ENCODE data around the gene SRPK1. TPM values are rescaled to one million over a fixed set of nuclear protein-coding genes. Genes with fewer than 3 reads are reported as not detected.

Gene SRPK1
- total and polyA plus RNA-seq, 4 donors = 9.6 to 78.9 (median 23.6) TPM

GRCh38 chr6:35801148-35801547 lies 119.8 kb downstream of the SRPK1 start:
- 59 to 81% methylated on average over 3 of the region's 3 CpGs for WGBS, 2 donors
- H3K36me3 ChIP-seq (ENCODE audit: control insufficient read depth in 4 of 4, insufficient read depth in 4 of 4, low read length in 4 of 4) = no peaks in the 10 kb centered on the region
- no peak overlapping the region for H3K4me3 ChIP-seq
- no peaks in the 10 kb centered on the region for H3K4me1 ChIP-seq (ENCODE audit: control insufficient read depth in 5 of 5, insufficient read depth in 5 of 5, low read length in 5 of 5)
- H3K27me3 ChIP-seq (ENCODE audit: control insufficient read depth in 3 of 3, insufficient read depth in 3 of 3, low read length in 2 of 3) = peaks cover 0 to 3% (median 0%) of the 10 kb centered on the region in 3 donors
- ATAC-seq (ENCODE audit: insufficient read depth, low FRiP score) (no peak), DNase-seq (no peak)
- no peak for TF ChIP-seq CTCF (IDR thresholded peaks at IDR 0.05; ENCODE audit: control extremely low read depth, extremely low read depth)
- no peak overlapping the region for H3K9ac ChIP-seq (ENCODE audit: insufficient read depth in 1 of 2, low read length in 2 of 2)
- no peaks in the 10 kb centered on the region for H3K9me3 ChIP-seq (ENCODE audit: control insufficient read depth in 4 of 4, insufficient read depth in 3 of 4, low read length in 3 of 4)
- H3K27ac ChIP-seq (ENCODE audit: low read depth in 1 of 2, low read length in 1 of 2) = no peak overlapping the region

DNA sequence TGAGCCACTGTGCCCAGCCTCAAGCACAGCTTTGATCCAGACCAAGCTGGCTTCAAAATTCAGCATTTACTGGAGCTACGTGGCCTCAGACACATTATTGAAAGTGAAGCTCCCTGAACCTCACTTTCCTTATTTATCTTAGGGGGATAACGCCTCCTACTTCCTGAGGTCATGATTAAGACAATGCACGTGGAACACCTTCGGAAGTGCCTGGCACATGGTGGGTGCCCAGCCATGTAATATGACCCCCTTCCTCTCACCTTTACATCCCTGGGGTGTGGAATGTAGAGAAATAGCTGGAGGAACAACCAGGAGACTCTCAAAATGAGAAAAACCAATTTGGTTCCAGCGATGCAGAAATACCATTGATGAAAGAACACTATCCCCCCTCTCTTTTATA lies 122.2 kb downstream of the SRPK1 start:
- Histone ChIP-seq H3K27ac (ENCODE audit: low read depth in 1 of 2, low read length in 1 of 2) (no peak overlapping the region), H3K4me3 (no peak overlapping the region), H3K9ac (ENCODE audit: insufficient read depth in 1 of 2, low read length in 2 of 2) (no peak overlapping the region), H3K27me3 (ENCODE audit: control insufficient read depth in 3 of 3, insufficient read depth in 3 of 3, low read length in 2 of 3) (no peaks in the 10 kb centered on the region), H3K36me3 (ENCODE audit: control insufficient read depth in 4 of 4, insufficient read depth in 4 of 4, low read length in 4 of 4) (no peaks in the 10 kb centered on the region), H3K4me1 (ENCODE audit: control insufficient read depth in 5 of 5, insufficient read depth in 5 of 5, low read length in 5 of 5) (no peaks in the 10 kb centered on the region), H3K9me3 (ENCODE audit: control insufficient read depth in 4 of 4, insufficient read depth in 3 of 4, low read length in 3 of 4) (no peaks in the 10 kb centered on the region)
- DNase-seq (no peak), ATAC-seq (ENCODE audit: insufficient read depth, low FRiP score) (no peak)
- 67 to 85% methylated on average over 5 of the region's 5 CpGs for WGBS, 2 donors
- no peak for TF ChIP-seq CTCF (IDR thresholded peaks at IDR 0.05; ENCODE audit: control extremely low read depth, extremely low read depth)

DNA sequence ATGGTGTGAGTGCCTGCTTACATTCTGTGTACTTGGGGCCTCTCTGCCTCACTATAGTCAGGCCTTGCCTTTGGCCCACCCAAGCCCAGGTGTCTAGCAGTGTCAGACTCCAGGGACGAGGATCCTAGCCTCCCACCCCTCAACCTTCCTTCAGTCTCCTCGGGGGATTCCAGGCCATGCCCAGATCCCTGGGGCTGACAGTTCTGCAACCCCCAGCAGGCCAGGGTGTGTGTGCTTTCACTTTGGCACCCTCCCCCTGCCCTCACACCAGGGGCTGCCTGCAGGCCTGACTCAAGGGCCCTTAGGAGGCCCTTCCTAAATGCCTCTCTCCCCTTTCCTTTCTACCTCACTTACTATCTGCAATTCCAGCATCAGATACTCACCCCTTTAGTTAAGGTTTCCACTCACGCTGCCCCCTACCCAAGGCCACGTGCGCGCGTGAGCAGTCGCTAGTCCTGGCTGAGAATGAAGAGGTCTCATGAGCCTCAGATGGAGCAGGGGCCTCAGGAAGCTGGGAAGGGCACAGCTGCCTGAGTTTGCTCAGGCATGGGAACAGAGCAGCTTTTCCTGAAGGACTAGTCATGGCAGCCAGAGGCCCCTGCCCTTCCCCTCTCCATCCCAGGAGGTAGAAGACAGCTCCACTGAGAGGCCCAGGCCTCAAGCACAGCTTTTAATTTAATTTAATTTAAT lies 122.9 kb downstream of the SRPK1 start:
- Histone ChIP-seq H3K9ac (ENCODE audit: insufficient read depth in 1 of 2, low read length in 2 of 2) (no peak overlapping the region), H3K9me3 (ENCODE audit: control insufficient read depth in 4 of 4, insufficient read depth in 3 of 4, low read length in 3 of 4) (no peaks in the 10 kb centered on the region), H3K27me3 (ENCODE audit: control insufficient read depth in 3 of 3, insufficient read depth in 3 of 3, low read length in 2 of 3) (no peaks in the 10 kb centered on the region), H3K27ac (ENCODE audit: low read depth in 1 of 2, low read length in 1 of 2) (no peak overlapping the region), H3K4me3 (no peak overlapping the region), H3K36me3 (ENCODE audit: control insufficient read depth in 4 of 4, insufficient read depth in 4 of 4, low read length in 4 of 4) (no peaks in the 10 kb centered on the region), H3K4me1 (ENCODE audit: control insufficient read depth in 5 of 5, insufficient read depth in 5 of 5, low read length in 5 of 5) (no peaks in the 10 kb centered on the region)
- WGBS, 2 donors = 80 to 86% methylated on average over 8 of the region's 8 CpGs
- DNase-seq = no peak
- ATAC-seq (ENCODE audit: insufficient read depth, low FRiP score) = no peak
- no peak for TF ChIP-seq CTCF (IDR thresholded peaks at IDR 0.05; ENCODE audit: control extremely low read depth, extremely low read depth)

GRCh38 chr6:35796236-35796635 lies 124.7 kb downstream of the SRPK1 start:
- Histone ChIP-seq H3K4me1 (ENCODE audit: control insufficient read depth in 5 of 5, insufficient read depth in 5 of 5, low read length in 5 of 5) (no peaks in the 10 kb centered on the region), H3K4me3 (no peak overlapping the region), H3K9me3 (ENCODE audit: control insufficient read depth in 4 of 4, insufficient read depth in 3 of 4, low read length in 3 of 4) (no peaks in the 10 kb centered on the region), H3K27me3 (ENCODE audit: control insufficient read depth in 3 of 3, insufficient read depth in 3 of 3, low read length in 2 of 3) (no peaks in the 10 kb centered on the region), H3K9ac (ENCODE audit: insufficient read depth in 1 of 2, low read length in 2 of 2) (no peak overlapping the region), H3K27ac (ENCODE audit: low read depth in 1 of 2, low read length in 1 of 2) (no peak overlapping the region), H3K36me3 (ENCODE audit: control insufficient read depth in 4 of 4, insufficient read depth in 4 of 4, low read length in 4 of 4) (no peaks in the 10 kb centered on the region)
- no peak for ATAC-seq (ENCODE audit: insufficient read depth, low FRiP score)
- no peak for DNase-seq
- WGBS, 2 donors = 83 to 94% methylated on average over 4 of the region's 4 CpGs
- TF ChIP-seq CTCF (IDR thresholded peaks at IDR 0.05; ENCODE audit: control extremely low read depth, extremely low read depth) = no peak

Measured in lung (tissue), 12 donors.